Stimulated activated CD8-positive, alpha-beta memory T cell treated with anti-CD3 and anti-CD28 coated beads, Interleukin-15, amount 100 ng/mL, for 1 hour (primary cell): ENCODE results near the gene MBOAT2.
"Not testable (repeated sequence)": the region's sequence is repeated elsewhere in the genome, so short reads cannot be mapped to it uniquely, and the experiment has no call there.

Experiments
- DNase-seq: peaks from one replicate; pipeline ENCODE4 v3.0.0-alpha.2; 2020; ENCODE audit warnings: low read depth

MBOAT2 gene

DNA sequence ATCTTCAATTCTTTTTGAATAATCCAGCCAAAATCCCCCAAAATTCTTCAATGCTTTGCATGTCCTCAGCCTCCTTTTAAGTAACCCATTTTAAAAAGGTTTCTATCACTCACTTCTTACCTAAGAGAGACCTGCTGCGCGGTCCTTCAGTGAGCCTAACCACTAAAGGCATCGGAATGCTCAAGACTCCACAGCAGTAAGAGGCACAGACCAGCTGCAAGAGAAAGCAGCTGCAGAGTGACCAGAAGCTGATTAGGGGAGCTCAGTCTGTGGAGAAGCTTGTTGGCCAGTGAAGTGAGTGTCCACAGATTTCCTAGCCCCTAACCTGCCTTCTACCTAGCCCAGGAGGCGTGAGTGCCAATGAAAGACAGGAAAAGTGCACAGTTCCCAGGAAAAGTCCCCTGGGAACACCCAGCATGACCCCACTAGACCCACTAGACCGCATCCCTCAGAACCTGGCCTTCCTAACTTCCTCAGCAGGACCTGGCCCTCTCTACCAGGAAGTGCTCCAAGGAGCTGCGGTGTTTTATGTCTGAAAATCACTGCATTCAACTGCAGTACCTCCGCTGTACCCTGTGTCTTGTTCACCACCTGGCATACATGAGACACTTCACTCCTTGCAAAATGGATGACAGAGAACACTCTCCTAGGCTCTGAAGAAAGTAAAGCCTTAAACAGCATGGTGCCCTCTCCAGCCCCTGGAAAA is 10.1 kb downstream of the MBOAT2 start:
- no peak for DNase-seq

DNA sequence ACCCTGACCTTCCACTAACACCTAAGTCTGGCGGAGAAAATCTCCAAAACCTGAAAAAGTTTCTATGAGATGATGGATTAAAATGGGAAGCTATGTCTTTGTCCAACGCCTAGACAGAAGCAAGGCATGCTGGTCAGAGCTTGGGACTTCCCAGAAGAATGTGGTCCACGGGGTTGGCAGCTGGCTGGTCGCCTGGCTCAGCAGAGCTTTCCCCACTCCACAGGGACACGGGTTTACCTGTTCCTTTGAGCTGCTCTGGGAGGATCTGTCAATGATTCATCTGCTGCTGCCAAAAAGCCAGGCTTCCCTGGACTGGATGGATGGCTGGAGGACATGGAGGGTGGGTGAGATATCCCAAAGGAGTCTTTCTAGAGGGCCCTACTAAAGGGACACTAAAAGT is 10.8 kb downstream of the MBOAT2 start:
- DNase-seq: no peak

- no peak for DNase-seq
Observed at GRCh38 chr2:8989536-8990079, 13.9 kb downstream of the MBOAT2 start.

DNA sequence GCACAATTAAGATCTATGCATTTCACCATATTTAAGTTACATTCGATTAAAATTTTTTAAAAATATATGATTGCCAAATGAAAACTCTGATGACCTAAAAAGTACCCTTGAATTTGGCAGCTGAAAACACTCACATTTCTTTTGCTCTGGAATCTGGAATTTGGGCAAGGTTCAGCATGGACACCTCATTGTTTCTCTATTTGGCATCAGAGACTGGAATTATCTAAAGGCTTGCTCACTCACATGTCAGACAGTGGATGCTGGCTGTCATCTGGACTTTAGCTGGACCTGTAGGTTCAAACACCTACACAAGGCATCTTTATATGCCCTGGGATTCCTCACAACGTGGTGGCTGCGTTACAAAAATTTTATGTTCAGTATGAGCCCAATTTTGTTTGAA is 16.1 kb downstream of the MBOAT2 start:
- no peak for DNase-seq

DNA sequence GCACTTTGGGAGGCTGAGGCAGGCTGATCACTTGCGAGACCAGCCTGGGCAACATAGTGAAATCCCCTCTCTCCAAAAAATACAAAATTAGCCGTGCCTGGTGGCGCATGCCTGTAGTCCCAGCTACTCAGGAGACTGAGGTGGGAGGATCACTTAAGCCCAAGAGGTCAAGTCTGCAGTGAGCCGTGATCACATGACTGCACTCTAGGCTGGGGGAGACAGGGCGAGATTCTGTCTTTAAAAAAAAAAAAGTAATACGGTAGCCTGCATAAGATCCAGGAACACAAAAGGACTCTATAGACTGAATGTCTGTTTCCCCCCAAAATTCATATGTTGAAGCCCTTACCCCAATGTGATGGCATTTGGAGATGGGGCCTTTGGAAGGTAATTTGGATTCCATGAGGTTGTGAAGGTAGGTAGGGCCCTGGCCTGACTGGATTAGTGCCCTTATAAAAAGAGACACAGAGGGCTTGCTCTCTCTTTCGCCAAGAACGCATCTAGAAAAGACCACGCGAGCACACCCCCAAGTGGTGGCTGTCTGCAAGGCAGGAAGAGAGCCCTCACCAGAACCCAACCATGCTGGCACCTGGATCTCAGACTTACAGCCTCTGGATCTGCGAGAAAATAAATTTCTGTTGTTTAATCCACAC is 17.0 kb downstream of the MBOAT2 start:
- no peak for DNase-seq

GRCh38 chr2:8985561-8986326 is 17.7 kb downstream of the MBOAT2 start:
- no peak for DNase-seq

DNA sequence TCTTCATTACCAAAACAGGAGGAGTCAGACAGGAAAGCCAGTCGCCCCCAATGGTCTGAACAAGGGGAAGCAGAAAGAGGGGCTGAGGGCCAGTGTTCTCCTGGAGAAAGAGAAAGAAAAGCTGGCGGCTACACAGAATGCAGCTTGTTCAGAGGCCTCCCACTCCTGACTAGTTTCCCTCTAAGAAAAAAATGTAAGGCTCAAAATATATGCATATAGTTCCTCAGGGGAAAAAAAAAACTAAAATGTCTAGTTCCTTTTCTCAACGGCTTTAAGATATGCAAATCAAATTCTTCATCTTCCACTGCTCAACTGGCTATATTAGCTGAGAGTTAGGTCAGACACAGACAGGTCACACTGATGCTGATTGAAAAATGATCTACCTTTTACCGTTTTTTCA is 18.6 kb downstream of the MBOAT2 start:
- no peak for DNase-seq

DNA sequence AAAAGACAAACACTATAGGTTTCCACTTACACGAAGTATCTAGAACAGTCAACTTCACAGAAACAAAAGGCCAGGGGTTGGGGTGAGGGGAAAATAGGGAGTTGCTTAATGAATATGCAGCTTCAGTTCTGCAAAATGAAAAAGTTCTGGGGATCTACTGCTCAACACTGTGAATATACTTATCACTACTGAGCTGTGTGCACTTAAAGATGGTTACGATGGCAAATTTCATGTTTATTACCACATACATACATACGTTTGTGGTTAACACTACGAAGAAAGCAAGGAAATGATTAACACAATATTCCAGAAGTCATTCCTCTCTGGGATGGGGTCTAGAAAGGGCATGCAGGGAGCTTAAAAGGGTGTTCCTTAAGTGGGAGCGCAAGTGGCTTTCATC is 19.3 kb downstream of the MBOAT2 start:
- DNase-seq: no peak

GRCh38 chr2:8983571-8983970 is 19.9 kb downstream of the MBOAT2 start:
- DNase-seq: no peak

DNA sequence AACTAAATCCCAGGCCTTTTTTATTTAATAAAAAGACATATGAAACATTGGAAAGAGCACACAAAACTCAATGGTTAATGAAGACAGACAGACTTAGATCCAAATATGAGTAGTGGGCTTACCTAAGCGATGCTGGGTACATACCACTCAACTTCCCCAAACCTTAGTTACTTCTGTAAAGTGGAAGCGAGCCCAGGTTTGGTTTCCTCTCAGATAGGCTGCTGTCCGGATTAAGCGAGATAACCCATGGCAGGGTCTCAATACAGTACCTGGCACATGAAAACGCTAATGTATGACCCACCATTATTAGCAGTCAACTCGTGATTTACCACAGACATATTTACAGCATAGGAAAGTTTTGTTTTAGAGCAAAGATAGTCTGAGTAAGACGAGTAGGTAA is 21.6 kb downstream of the MBOAT2 start:
- DNase-seq: no peak

DNA sequence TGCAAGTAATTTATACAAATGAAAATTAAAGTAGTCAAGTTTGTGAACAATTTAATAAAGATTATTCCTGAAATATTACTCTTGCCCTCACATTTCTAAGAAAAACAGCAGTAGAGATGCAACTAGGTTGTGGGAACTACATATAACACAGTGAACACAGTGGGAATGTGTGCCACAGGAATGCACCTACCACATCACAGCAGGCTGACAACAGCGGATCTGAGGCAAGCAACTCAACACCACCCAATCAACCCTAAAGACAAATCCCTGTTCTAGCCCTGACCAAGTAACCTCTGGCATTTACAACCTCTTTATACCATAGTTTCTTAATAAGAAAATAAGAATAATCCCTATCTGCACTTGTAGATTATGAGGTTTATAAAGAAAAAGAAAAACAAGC is 23.4 kb downstream of the MBOAT2 start:
- no peak for DNase-seq

DNA sequence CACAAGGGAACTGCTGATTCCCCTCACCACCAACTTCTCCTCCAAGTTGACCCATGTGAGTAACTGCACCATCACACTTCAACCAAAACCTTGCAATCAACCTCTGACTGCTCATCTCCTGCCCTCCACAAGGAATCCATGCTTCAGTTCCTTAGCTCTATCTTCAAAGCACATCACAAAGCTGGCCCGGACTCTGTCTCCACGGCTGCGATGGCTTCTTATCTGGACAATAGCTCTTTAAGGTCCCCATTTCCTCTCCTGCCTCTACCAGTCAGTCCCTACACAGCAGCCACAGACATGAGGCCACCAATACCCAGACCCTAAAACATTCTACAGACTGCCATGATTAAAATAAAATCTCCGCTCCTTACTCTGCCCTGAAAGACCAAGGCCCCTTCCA is 25.7 kb downstream of the MBOAT2 start:
- no peak for DNase-seq

DNA sequence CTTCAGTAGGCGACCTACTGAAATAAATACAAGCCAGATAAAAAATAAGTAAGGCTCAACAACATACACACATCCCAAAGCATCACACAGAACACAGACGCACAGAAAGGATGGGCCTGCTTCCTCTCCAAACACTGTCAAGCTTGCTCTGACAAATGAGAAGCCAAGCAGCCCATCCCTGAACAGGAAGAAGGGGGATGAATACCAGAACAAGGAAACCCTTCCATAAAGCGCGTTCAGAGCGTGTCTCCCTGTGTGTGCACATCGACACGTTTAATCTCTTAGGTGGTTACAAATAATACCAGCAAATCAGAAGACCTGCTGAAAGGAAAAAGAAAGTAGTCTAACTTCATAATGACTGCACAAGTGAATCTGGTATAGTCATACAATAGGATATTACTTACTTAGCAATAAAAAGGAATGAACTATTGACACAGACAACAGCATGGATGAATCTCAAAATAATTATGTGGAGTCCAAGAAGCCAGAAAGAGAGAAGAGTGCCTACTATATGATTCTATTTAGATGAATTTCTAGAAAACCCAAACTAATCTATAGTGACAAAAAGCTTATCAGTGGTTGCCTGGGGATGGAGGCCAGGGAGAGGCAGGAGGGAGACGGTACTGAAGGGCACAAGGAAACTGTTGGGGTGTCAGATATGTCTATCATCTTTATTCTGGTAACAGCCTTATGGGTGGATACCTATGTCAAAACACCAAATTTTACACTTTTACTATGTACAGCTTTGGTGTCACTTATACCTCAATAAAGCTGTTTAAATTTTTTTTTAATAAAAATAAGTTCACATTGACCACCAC is 26.8 kb downstream of the MBOAT2 start:
- no peak for DNase-seq

DNA sequence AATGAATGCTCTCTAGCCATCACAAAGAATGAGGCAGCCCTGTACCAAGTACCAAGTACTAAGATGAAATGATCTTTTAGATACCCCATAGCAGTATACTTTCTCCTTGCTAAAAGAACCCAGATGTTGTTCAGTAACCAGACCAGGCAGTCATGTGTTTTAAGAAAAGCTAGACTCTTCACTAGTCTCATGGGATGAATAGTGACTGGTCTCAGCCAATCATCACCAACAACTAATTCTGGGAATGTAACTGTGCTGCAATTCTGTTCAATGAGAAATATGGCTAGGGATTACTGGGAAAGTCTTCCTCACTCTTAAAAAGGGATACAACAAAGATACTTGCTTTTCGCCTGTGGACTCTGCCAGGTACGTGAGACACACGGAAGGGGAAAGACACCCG is 29.5 kb downstream of the MBOAT2 start:
- no peak for DNase-seq

GRCh38 chr2:8973017-8973416 is 30.5 kb downstream of the MBOAT2 start:
- DNase-seq: not testable (repeated sequence)

DNA sequence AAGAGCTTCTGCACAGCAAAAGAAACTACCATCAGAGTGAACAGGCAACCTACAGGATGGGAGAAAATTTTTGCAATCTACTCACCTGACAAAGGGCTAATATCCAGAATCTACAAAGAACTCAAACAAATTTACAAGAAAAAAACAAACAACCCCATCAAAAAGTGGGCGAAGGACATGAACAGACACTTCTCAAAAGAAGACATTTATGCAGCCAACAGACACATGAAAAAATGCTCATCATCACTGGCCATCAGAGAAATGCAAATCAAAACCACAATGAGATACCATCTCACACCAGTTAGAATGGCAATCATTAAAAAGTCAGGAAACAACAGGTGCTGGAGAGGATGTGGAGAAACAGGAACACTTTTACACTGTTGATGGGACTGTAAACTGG is 30.9 kb downstream of the MBOAT2 start:
- DNase-seq: not testable (repeated sequence)

DNA sequence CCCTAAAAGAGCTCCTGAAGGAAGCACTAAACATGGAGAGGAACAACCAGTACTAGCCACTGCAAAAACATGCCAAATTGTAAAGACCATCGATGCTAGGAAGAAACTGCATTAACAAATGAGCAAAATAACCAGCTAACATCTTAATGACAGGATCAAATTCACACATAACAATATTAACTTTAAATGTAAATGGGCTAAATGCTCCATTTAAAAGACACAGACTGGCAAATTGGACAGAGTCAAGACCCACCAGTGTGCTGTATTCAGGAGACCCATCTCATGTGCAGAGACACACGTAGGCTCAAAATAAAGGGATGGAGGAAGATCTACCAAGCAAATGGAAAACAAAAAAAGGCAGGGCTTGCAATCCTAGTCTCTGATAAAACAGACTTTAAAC is 34.1 kb downstream of the MBOAT2 start:
- DNase-seq: not testable (repeated sequence)

DNA sequence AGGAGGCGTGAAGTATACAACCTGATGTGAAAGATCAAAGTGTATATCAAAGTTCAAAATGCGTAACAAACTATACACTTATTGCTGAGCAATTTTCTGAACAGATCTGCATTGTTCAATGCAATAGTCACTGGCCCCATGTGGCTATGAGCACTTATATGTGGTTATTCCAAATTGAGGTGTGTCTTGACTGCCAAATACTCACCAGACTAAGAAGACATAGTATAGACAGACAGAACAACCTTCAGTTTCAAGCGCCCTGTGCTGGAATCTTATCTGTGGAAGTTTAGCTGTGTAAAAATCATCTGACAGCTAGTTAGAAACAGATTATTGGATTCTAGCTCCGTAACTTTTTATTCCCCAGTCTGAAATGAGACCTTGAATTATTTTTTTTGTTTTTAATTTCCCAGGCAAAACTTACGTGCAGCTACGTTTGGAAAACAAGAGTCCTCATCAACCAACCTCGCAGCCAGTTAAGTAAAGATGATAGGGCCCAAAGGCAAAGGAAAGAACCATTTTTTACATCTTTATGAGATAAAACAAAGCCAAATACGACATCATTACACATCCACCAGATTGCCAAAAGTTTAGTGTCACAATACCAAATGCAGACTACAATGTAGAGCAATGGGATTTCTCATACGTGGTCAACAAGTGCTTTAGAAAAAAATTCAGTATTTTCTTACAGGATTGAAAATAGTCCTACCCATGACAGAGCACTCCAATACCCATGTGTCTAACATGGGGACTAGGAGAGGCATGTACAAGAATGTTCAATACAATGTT is 37.2 kb downstream of the MBOAT2 start:
- no peak for DNase-seq

- DNase-seq: no peak
Observed at GRCh38 chr2:8965216-8965969, 38.1 kb downstream of the MBOAT2 start.

GRCh38 chr2:8962890-8963289 is 40.6 kb downstream of the MBOAT2 start:
- no peak for DNase-seq

DNA sequence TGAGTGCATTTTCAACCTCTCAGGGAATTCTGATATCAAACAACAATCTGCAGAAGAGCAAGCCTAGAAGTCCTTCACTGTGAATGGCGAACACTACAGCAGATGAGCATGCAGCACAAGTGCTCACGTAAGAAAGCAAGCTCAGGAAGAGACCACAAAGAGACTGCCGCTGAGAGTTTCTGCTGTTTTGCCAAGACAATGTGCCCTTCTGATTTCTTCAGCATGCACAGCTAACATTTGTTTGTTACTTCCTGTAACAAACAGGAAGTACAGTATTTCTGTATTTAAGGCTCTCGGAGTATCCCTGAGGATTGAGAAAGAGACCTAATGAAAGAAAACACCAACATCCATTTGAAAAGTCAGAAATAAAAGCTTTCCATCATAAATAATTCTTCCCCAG is 45.9 kb downstream of the MBOAT2 start:
- no peak for DNase-seq
